GM10266 (cell line): Measurements from ENCODE around the gene NDUFAF3.

Experiments used
- DNase-seq: peaks from one replicate; pipeline ENCODE4 v3.0.0; 2012; ENCODE audit errors: extremely low spot score
- CTCF ChIP-seq: IDR thresholded peaks from 2 replicates; pipeline ENCODE4 v1.5.1; 2012; ENCODE audit warnings: mild to moderate bottlenecking, low read depth; ENCODE audit not compliant: control insufficient read depth, insufficient read depth; ENCODE audit errors: missing control alignments

The NDUFAF3 gene

GRCh38 chr3:49025793-49026520 is 4.0 kb downstream of the NDUFAF3 start:
- no peak for DNase-seq
- TF ChIP-seq CTCF: no peak

GRCh38 chr3:49026536-49026935 is 4.6 kb downstream of the NDUFAF3 start:
- DNase-seq: no peak
- no peak for TF ChIP-seq CTCF

- no peak for DNase-seq
- TF ChIP-seq CTCF: no peak
Observed at GRCh38 chr3:49027634-49028033, 5.7 kb downstream of the NDUFAF3 start.

- TF ChIP-seq CTCF: no peak
- DNase-seq: no peak
Observed at GRCh38 chr3:49028298-49028672, 6.4 kb downstream of the NDUFAF3 start.

GRCh38 chr3:49028673-49029562 is 7.0 kb downstream of the NDUFAF3 start, which contains the start of gene IMPDH2:
Gene IMPDH2 (minus strand): TSS chr3:49029398. CDS start chr3:49029350, 48 bp downstream.
- peak; percentile 38 for TF ChIP-seq CTCF
- peak; percentile 89 for DNase-seq

GRCh38 chr3:49029563-49029884 is 7.6 kb downstream of the NDUFAF3 start:
- DNase-seq: no peak
- no peak for TF ChIP-seq CTCF

- no peak for TF ChIP-seq CTCF
- no peak for DNase-seq
Observed at GRCh38 chr3:49030321-49030720, 8.4 kb downstream of the NDUFAF3 start.
